HG03045 (cell line): Measurements from ENCODE around the gene TPD52L1.
"Not testable (repeated sequence)": the region's sequence is repeated elsewhere in the genome, so short reads cannot be mapped to it uniquely, and the experiment has no call there.

Experiments
- ATAC-seq: cut with Tn5 transposase; IDR thresholded peaks from one replicate; pipeline ENCODE4 v1.9.1; 2021; ENCODE audit warnings: mild to moderate bottlenecking, moderate library complexity; ENCODE audit not compliant: unreplicated experiment

The TPD52L1 gene

GRCh38 chr6:125153391-125154117, at the start of gene TPD52L1:
Gene TPD52L1 (plus strand): TSS chr6:125153773. CDS start chr6:125153952, 179 bp downstream.
- peak; percentile 94 for ATAC-seq

DNA sequence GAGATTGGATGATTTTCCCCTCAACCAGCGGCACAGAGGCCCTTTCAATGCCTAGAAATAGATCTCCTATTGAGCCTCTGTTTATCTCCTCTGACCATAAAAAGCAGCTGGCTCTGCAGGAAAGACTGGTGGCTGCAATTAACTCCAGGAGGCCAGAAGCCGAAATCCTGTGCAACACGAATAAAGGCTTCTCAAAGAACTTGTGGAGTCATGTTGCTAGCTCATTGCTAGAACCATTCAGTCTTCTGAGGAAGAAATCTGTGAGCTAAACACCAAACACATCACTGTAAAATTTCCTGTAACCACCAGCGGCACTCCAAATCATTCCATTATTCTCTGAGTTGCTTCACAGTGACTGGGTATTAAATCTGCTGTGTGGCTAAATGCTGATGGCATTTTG, 49.1 kb upstream of the TPD52L1 start:
- ATAC-seq = no peak

GRCh38 chr6:125107048-125107447, 46.5 kb upstream of the TPD52L1 start:
- ATAC-seq = no peak

- no peak for ATAC-seq
Observed at GRCh38 chr6:125107896-125108295, 45.7 kb upstream of the TPD52L1 start.

DNA sequence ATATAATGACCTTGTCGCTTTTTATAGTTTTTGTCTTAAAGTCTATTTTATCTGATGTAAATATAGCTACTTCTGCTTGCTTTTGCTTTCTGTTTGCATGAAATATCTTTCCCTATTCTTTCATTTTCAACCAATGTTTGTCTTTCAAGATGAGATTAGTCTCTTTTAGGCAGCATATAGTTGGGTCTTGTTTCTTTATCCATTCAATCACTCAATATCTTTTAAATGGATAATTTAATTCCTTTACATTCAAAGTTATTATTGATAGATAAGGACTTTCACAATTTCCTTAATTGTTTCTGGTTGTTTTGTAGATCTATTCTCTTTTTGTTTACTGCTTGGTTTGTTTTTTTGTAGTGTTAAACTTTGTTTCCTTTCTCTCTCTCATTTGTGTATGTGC, 43.5 kb upstream of the TPD52L1 start:
- no peak for ATAC-seq

- no peak for ATAC-seq
Observed at GRCh38 chr6:125111219-125111983, 42.2 kb upstream of the TPD52L1 start.

- no peak for ATAC-seq
Observed at GRCh38 chr6:125112934-125113333, 40.6 kb upstream of the TPD52L1 start.

- ATAC-seq = no peak
Observed at GRCh38 chr6:125114248-125114858, 39.2 kb upstream of the TPD52L1 start.

- ATAC-seq = no peak
Observed at GRCh38 chr6:125116170-125116569, 37.4 kb upstream of the TPD52L1 start.

DNA sequence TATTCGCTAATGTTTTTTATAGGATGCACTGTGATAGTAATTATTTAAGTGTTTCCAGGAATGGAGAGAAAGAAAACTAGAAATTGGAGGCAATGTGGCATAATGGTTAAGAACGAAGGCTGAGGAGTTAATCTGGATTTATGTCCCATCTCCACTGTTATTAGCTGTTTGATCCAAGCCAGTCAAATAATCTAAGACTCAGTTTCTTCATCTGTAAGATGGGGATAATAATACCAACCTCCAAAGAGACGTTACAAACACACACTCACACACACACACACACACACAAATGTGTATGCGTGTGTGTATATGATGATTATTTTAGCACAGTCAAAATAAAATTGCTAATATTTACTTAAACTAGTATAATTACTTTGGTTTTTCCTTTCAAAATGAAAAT, 36.9 kb upstream of the TPD52L1 start:
- ATAC-seq = no peak

DNA sequence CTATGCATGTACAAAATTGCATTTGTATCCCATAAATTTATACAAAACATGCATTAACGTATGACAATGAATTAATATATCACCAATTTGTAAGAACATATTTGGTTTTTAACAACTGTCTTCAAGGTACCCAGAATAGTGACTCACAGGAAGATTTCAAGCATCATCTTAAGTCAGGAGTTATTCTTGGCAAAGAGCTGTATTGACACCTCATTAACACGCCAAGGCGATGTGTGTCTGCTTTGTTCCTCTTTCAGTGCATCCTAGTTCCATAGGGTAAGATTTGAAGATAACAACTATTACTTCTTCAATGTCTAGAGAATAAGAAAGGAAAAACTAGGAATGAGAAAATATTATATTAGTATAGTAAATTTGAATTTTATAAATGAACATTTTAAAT, 35.8 kb upstream of the TPD52L1 start:
- ATAC-seq = no peak

- ATAC-seq = no peak
Observed at GRCh38 chr6:125120054-125120590, 33.5 kb upstream of the TPD52L1 start.

DNA sequence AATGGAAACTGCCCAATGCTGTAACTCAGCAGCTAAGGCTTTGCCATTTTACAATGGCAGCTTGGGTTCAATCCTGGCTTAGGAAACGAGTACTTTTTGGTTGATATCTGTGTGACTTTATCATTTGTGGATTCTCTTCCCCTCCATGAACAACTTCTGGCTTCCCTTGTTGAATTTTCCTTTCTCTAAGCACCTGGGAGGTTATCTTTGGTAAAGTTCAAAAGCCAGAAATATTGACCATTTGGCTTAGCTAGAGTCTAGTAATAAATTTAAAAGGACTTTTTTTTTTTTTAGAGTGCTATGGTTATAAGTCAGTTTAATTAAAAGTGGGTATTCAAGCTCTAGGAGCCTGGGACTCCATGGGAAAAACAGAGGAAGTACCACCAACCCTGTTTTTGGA, 31.7 kb upstream of the TPD52L1 start:
- no peak for ATAC-seq

- no peak for ATAC-seq
Observed at GRCh38 chr6:125123051-125123450, 30.5 kb upstream of the TPD52L1 start.

GRCh38 chr6:125123468-125124048, 30.0 kb upstream of the TPD52L1 start:
- no peak for ATAC-seq

DNA sequence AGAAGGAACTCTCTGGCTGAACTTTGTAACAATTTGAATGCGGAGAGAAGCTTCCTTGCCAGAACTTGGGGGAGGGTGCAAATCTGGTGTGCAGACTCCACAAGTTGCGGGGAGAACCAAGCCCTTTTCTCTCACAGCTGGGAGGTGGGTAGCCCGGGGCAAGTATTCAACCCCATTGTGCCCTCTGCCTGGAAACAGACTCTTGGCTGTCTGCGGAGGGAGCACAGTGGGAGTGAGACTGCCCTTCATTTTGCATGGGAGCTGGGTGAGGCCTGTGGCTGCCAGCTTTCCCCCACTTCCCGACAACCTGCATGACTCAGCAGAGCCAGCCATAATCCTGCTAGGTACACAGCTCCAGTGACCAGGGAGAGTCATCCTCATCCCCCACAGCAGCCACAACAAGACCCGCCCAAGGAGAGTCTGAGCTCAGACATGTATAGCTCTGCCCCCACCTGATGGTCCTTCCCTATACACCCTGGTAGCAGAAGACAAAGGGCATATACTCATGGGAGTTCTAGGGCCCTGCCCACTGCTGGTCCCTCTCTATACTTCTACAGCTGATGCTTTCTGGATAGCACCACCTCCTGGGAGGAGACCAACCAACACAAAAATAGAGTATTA, 29.4 kb upstream of the TPD52L1 start:
- ATAC-seq = no peak

DNA sequence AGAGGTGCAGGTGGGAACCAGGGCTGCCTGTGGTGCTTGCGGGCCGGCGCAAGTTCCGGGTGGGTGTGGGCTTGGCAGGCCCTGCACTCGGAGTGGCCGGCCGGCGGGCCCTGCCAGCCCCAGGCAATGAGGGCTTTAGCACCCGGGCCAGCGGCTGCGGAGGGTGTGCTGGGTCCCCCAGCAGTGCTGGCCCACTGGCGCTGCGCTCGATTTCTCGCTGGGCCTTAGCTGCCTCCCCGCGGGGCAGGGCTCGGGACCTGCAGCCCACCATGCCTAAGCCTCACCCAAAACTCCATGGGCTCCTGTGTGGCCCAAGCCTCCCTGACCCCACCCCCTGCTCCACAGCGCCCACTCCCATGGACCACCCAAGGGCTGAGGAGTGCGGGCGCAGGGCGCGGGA, 27.7 kb upstream of the TPD52L1 start:
- ATAC-seq = not testable (repeated sequence)

- ATAC-seq = no peak
Observed at GRCh38 chr6:125129354-125129753, 24.2 kb upstream of the TPD52L1 start.

- ATAC-seq = no peak
Observed at GRCh38 chr6:125132058-125132457, 21.5 kb upstream of the TPD52L1 start.

DNA sequence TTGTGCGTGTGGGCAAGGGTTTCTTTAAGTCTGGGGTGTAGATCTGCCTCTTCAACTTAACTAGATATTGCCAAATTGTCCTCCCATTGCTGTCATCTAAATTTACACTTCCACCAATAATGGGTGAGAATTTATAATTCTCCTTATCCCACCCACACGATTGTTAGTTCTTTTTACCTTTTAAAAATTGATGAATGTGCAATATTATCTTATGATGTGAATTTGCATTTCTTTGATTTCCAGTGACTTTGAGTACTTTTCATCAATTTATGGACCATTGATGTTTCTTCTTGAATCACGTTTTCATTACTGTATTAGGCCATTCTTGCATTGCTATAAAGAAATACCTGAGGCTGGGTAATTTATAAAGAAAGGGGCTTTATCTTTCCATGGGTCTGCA, 17.2 kb upstream of the TPD52L1 start:
- ATAC-seq = no peak

DNA sequence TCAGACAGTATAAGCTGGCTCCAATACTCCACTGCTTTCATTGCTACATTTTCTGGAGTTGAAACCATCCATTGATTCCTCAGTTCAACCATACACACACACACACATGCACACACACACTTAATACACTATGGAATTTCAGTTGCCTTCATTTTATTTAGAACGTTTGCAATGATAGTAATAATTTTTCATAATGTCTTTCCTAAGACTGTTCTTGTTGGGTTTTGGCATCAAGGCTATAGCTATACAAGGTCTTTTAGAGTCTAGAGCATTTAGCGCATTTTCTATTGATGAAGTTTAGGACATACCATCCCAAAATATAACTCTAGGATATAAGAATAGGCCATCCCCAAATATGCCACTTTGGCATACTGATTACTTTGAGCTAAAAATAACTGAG, 15.5 kb upstream of the TPD52L1 start:
- no peak for ATAC-seq
